Measurements from ENCODE around the gene WDFY4.

WDFY4 gene

GRCh38 chr10:49001402-49001801, 316.7 kb downstream of the WDFY4 start:
- TF ChIP-seq CTCF (conservative IDR thresholded peaks at IDR 0.05; ENCODE audit: control insufficient read depth, insufficient read depth, low read depth, low read length): no peak
- DNase-seq (ENCODE audit: low read depth): no peak

GRCh38 chr10:49001870-49002672, 317.4 kb downstream of the WDFY4 start:
- TF ChIP-seq CTCF (conservative IDR thresholded peaks at IDR 0.05; ENCODE audit: control insufficient read depth, insufficient read depth, low read depth, low read length): no peak
- no peak for DNase-seq (ENCODE audit: low read depth)
- no peak overlapping the region for H3K4me3 ChIP-seq (ENCODE audit: control insufficient read depth, low read depth, low read length)

More at GRCh38 chr10:49001402-49001801, 316.7 kb downstream of the WDFY4 start:
- no peak overlapping the region for H3K4me3 ChIP-seq (ENCODE audit: control insufficient read depth, low read depth, low read length)

GRCh38 chr10:49005270-49005669, 320.6 kb downstream of the WDFY4 start:
- DNase-seq (ENCODE audit: low read depth): no peak
- no peak overlapping the region for H3K4me3 ChIP-seq (ENCODE audit: control insufficient read depth, low read depth, low read length)
- no peak for TF ChIP-seq CTCF (conservative IDR thresholded peaks at IDR 0.05; ENCODE audit: control insufficient read depth, insufficient read depth, low read depth, low read length)

- no peak overlapping the region for H3K4me3 ChIP-seq (ENCODE audit: control insufficient read depth, low read depth, low read length)
- no peak for TF ChIP-seq CTCF (conservative IDR thresholded peaks at IDR 0.05; ENCODE audit: control insufficient read depth, insufficient read depth, low read depth, low read length)
- no peak for DNase-seq (ENCODE audit: low read depth)
Measured at GRCh38 chr10:49007129-49007528, 322.5 kb downstream of the WDFY4 start.

GRCh38 chr10:49008091-49008490, 323.4 kb downstream of the WDFY4 start:
- H3K4me3 ChIP-seq (ENCODE audit: control insufficient read depth, low read depth, low read length): no peak overlapping the region
- DNase-seq (ENCODE audit: low read depth): no peak
- TF ChIP-seq CTCF (conservative IDR thresholded peaks at IDR 0.05; ENCODE audit: control insufficient read depth, insufficient read depth, low read depth, low read length): no peak

- DNase-seq (ENCODE audit: low read depth): no peak
- no peak for TF ChIP-seq CTCF (conservative IDR thresholded peaks at IDR 0.05; ENCODE audit: control insufficient read depth, insufficient read depth, low read depth, low read length)
- no peak overlapping the region for H3K4me3 ChIP-seq (ENCODE audit: control insufficient read depth, low read depth, low read length)
Measured at GRCh38 chr10:49008505-49009198, 324.0 kb downstream of the WDFY4 start.

Measured in fibroblast of mammary gland (primary cell).